ENCODE measurements around the gene GSG1L.

The GSG1L gene

DNA sequence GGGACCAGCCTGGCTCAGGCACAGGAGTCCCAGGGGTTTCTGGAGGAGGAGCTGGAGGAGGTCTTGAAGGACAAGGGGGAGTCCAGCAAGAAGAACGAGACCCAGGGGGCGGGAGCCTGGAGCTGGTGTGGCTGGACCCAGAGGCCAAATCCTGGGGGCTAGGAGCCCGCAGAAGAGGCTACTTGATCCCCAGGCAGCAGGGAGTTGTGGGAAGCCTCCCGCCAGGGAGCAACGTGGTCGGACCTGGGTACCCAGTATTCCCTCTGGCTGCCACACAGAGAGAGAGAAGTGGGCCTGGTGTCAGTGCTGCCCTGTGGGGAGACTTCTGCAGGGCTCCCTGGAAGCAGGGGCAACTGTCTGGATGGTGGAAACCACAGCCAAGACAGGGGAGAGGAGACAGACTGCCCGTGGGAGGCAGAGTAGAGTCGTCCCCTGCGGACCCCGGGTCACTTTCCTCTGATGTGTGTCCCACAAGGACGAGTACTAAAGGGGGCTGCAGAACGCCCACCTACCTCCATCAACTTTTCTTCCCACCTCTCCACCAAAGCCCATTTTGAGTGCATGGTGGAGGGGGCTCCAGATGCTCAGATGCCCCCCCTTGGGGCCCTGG, 160.4 kb downstream of the GSG1L start:
- Histone ChIP-seq H4K20me1 (ENCODE audit: low read depth, low read length) (no peaks in the 10 kb centered on the region), H3K9me3 (ENCODE audit: insufficient read depth, low read length) (no peaks in the 10 kb centered on the region), H3K27ac (ENCODE audit: low read depth, low read length) (no peak overlapping the region), H3K36me3 (ENCODE audit: low read length) (no peaks in the 10 kb centered on the region), H3K79me2 (ENCODE audit: insufficient read depth, low read length) (no peaks in the 10 kb centered on the region), H3K4me2 (ENCODE audit: low read depth, low read length, poor library complexity, severe bottlenecking) (no peak overlapping the region), H3F3A (ENCODE audit: insufficient read depth) (no peaks in the 10 kb centered on the region), H2AFZ (ENCODE audit: low read depth, low read length, severe bottlenecking) (no peak overlapping the region), H3K4me3 (ENCODE audit: insufficient read depth, low read length, poor library complexity, severe bottlenecking) (no peak overlapping the region), H3K27me3 (ENCODE audit: low read length) (no peaks in the 10 kb centered on the region), H3K9ac (ENCODE audit: low read length) (no peak overlapping the region), H3K9me2 (replicated peaks; ENCODE audit: insufficient read depth, low read length) (no peaks in the 10 kb centered on the region)
- TF ChIP-seq EZH2phosphoT487 (conservative IDR thresholded peaks at IDR 0.05; ENCODE audit: low read length): no peak
- TF ChIP-seq, protein P1, sequence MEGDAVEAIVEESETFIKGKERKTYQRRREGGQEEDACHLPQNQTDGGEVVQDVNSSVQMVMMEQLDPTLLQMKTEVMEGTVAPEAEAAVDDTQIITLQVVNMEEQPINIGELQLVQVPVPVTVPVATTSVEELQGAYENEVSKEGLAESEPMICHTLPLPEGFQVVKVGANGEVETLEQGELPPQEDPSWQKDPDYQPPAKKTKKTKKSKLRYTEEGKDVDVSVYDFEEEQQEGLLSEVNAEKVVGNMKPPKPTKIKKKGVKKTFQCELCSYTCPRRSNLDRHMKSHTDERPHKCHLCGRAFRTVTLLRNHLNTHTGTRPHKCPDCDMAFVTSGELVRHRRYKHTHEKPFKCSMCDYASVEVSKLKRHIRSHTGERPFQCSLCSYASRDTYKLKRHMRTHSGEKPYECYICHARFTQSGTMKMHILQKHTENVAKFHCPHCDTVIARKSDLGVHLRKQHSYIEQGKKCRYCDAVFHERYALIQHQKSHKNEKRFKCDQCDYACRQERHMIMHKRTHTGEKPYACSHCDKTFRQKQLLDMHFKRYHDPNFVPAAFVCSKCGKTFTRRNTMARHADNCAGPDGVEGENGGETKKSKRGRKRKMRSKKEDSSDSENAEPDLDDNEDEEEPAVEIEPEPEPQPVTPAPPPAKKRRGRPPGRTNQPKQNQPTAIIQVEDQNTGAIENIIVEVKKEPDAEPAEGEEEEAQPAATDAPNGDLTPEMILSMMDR (IDR thresholded peaks at IDR 0.05; ENCODE audit: insufficient read depth, low read length, poor library complexity, severe bottlenecking): no peak

DNA sequence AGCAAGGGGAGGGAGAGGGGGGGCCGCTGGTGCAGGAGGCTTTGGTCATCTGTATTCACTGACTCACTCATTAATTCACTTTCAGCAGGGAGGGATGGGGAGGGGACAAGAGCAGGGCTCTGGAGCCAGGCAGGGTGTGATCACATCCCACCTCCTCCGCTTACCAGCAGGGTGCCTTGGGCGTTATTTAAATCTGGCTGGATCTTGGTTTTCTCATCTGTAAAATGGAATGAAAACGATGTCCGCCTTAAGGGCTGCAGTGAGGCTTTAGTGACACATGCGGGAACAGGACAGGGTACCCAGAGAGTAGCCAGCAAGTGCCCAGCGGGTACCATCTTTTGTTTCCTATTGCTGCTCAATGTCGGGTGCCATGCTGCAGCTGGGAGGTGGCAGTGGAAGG, 161.0 kb downstream of the GSG1L start:
- TF ChIP-seq EZH2phosphoT487 (conservative IDR thresholded peaks at IDR 0.05; ENCODE audit: low read length): no peak
- no peaks in the 10 kb centered on the region for H3K9me2 ChIP-seq (replicated peaks; ENCODE audit: insufficient read depth, low read length)
- H3K79me2 ChIP-seq (ENCODE audit: insufficient read depth, low read length): no peaks in the 10 kb centered on the region
- no peaks in the 10 kb centered on the region for H3K27me3 ChIP-seq (ENCODE audit: low read length)
- H4K20me1 ChIP-seq (ENCODE audit: low read depth, low read length): no peaks in the 10 kb centered on the region
- H3K4me2 ChIP-seq (ENCODE audit: low read depth, low read length, poor library complexity, severe bottlenecking): no peak overlapping the region
- no peak overlapping the region for H2AFZ ChIP-seq (ENCODE audit: low read depth, low read length, severe bottlenecking)
- H3K4me3 ChIP-seq (ENCODE audit: insufficient read depth, low read length, poor library complexity, severe bottlenecking): no peak overlapping the region
- no peaks in the 10 kb centered on the region for H3F3A ChIP-seq (ENCODE audit: insufficient read depth)
- no peaks in the 10 kb centered on the region for H3K36me3 ChIP-seq (ENCODE audit: low read length)
- no peak overlapping the region for H3K9ac ChIP-seq (ENCODE audit: low read length)
- H3K9me3 ChIP-seq (ENCODE audit: insufficient read depth, low read length): no peaks in the 10 kb centered on the region
- no peak overlapping the region for H3K27ac ChIP-seq (ENCODE audit: low read depth, low read length)

DNA sequence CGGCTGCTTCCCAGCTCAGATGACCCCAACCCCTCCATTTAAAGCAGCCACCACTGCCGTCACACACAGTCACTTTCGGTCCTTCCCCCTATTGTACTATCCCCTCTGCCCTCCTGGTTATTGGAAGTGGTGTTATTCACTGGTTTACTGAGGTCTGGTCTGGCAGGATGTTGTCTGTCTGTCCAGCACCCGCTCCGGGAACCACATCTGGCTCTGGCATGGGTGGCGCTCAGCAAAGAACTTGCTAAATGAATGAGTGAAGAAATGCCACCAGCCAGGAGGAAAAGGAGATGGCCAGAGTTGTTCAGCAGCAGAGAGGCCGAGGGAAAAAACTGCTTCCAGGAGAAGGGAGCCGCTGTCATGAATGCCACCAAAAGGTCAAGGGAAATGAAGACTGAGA, 161.6 kb downstream of the GSG1L start:
- no peaks in the 10 kb centered on the region for H3K36me3 ChIP-seq (ENCODE audit: low read length)
- H3K9ac ChIP-seq (ENCODE audit: low read length): no peak overlapping the region
- no peaks in the 10 kb centered on the region for H3K9me2 ChIP-seq (replicated peaks; ENCODE audit: insufficient read depth, low read length)
- H3K4me3 ChIP-seq (ENCODE audit: insufficient read depth, low read length, poor library complexity, severe bottlenecking): no peak overlapping the region
- H3K27ac ChIP-seq (ENCODE audit: low read depth, low read length): no peak overlapping the region
- no peaks in the 10 kb centered on the region for H3F3A ChIP-seq (ENCODE audit: insufficient read depth)
- H3K9me3 ChIP-seq (ENCODE audit: insufficient read depth, low read length): no peaks in the 10 kb centered on the region
- no peaks in the 10 kb centered on the region for H3K79me2 ChIP-seq (ENCODE audit: insufficient read depth, low read length)
- H3K27me3 ChIP-seq (ENCODE audit: low read length): no peaks in the 10 kb centered on the region
- H4K20me1 ChIP-seq (ENCODE audit: low read depth, low read length): no peaks in the 10 kb centered on the region
- no peak overlapping the region for H2AFZ ChIP-seq (ENCODE audit: low read depth, low read length, severe bottlenecking)
- no peak overlapping the region for H3K4me2 ChIP-seq (ENCODE audit: low read depth, low read length, poor library complexity, severe bottlenecking)
- no peak for TF ChIP-seq EZH2phosphoT487 (conservative IDR thresholded peaks at IDR 0.05; ENCODE audit: low read length)

DNA sequence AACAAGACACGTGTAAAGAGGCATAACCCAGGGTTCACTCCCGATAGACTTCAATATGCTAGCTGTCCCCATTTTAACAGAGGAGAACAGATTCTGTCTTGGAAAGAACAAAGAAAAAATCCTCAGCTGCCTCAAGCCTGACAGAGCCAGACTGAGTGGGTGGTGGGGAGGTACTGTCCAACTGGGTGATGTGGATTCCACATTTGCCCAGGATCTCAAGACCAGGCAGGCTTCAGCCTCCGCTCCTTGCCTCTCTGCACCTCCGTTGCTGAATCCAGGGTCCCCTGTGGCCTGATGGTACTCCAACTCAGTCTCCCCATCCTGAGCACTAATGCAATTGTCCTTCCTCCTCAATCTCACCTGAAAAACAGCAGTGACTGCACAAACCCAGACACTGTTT, 163.8 kb downstream of the GSG1L start:
- no peak overlapping the region for H2AFZ ChIP-seq (ENCODE audit: low read depth, low read length, severe bottlenecking)
- no peaks in the 10 kb centered on the region for H3K9me3 ChIP-seq (ENCODE audit: insufficient read depth, low read length)
- H3F3A ChIP-seq (ENCODE audit: insufficient read depth): no peaks in the 10 kb centered on the region
- H4K20me1 ChIP-seq (ENCODE audit: low read depth, low read length): no peaks in the 10 kb centered on the region
- TF ChIP-seq, protein P1 (IDR thresholded peaks at IDR 0.05; ENCODE audit: insufficient read depth, low read length, poor library complexity, severe bottlenecking): no peak
- TF ChIP-seq EZH2phosphoT487 (conservative IDR thresholded peaks at IDR 0.05; ENCODE audit: low read length): no peak
- no peak overlapping the region for H3K4me2 ChIP-seq (ENCODE audit: low read depth, low read length, poor library complexity, severe bottlenecking)
- no peaks in the 10 kb centered on the region for H3K27me3 ChIP-seq (ENCODE audit: low read length)
- H3K79me2 ChIP-seq (ENCODE audit: insufficient read depth, low read length): no peaks in the 10 kb centered on the region
- H3K27ac ChIP-seq (ENCODE audit: low read depth, low read length): no peak overlapping the region
- H3K4me3 ChIP-seq (ENCODE audit: insufficient read depth, low read length, poor library complexity, severe bottlenecking): no peak overlapping the region
- H3K36me3 ChIP-seq (ENCODE audit: low read length): no peaks in the 10 kb centered on the region
- no peak overlapping the region for H3K9ac ChIP-seq (ENCODE audit: low read length)
- no peaks in the 10 kb centered on the region for H3K9me2 ChIP-seq (replicated peaks; ENCODE audit: insufficient read depth, low read length)
